GM12872 (cell line): ENCODE measurements around the gene OVAAL.

Source experiments
- CTCF ChIP-seq: IDR thresholded peaks from 3 replicates; pipeline ENCODE4 v1.5.1; 2011; ENCODE audit warnings: low read depth, mild to moderate bottlenecking, low read length, moderate library complexity; ENCODE audit not compliant: insufficient read depth

The OVAAL gene

GRCh38 chr1:180612632-180613031 lies 53.9 kb downstream of the OVAAL start:
- TF ChIP-seq CTCF = no peak

- TF ChIP-seq CTCF = no peak
Measured at GRCh38 chr1:180614730-180615129, 56.0 kb downstream of the OVAAL start.

DNA sequence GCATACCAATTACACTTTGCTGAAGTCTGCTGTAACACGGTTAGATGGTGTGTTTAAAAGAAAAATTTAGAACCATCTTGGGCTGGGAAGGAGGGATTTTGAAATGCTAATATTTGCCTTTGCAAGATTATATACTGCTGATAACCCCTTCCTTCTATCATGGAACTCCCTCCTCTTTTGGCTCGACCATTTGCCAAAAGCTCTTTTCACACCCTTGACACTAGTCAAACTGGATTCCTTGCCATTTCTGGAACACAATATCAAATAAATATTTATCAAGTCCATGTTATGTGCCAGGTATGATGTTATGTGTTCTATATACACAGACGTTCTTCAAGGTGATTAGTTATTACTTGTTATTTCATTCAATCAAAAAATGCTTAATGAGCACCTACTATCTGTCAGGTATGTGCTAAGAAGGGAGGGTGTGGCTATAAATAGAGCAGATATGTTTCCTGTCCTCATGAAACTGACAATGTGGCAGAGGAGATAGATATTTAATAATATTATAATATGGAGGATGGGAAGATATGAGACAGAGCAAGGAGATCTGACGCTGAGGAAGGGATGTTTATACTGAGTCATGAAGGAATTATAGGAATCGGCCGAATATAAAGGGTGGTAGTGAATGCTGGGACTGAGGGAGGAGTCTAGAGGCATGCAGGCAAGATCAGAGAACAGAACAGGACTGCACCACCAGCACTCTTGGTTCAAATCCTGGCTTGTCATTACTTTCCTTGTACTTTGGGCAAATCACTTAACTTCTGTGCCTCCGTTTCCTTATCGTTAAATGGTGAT lies 56.9 kb downstream of the OVAAL start:
- no peak for TF ChIP-seq CTCF
